ENCODE data around the gene SLC4A4.
"Not testable (repeated sequence)": the region's sequence is repeated elsewhere in the genome, so short reads cannot be mapped to it uniquely, and the experiment has no call there.

SLC4A4 gene

DNA sequence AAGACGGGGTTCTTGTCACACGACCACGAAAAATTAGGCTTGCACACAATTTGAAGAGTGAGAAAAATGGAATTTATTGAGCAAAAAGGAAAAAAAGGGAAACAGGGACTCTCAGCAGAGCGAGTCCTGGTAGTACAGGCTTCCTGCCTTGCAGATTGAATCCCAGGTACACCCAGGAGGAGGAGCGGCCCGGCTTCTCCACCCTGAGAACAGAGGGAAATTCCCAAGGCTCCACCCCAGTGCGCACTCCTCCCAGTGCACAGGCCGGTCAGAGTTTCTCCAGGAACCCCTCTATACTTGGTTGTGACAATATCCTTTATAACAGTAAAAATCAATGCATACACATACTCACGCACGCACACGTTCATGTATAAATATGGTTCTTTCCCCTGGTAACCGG is 22.0 kb downstream of the SLC4A4 start:
- no peak for DNase-seq (ENCODE audit: low spot score)

DNA sequence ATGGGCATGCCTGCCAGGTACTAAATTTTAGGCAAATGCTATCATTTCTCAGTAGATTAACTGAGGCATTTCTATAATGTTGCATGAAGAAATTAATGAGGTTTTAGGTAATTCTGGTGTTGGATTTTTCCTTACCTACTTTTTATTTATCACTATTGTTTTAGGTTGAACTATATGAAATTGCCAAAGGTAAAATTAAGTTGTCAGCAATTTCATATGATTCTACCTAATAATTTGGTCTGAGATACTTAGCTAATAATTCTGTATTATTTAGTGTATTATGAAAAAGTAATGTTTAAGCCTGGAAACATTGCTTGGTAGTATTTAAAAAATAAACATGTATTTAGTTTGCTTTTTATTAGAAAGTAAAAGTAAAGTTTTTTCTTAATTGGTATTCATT is 22.7 kb downstream of the SLC4A4 start:
- DNase-seq (ENCODE audit: low spot score): no peak

DNA sequence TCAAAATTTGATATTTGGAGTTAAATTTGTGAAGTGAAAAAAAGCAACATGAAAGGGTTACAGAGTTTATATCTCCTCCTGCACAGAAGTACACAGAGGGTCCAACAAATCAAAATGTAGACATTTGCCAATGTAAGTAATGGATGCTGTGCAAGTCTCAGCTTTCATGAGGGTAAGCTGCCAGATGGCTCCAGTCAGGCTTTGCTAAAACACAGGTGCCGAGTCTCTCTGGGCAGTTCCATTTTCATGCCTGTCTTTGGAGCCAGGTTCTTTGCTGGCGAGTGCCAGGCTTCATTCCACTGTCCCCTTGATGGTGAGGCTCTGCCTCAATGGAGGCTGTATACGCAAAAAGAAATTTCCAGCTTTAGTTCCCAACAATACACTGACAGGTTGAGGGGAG is 27.9 kb downstream of the SLC4A4 start:
- DNase-seq (ENCODE audit: low spot score): no peak

DNA sequence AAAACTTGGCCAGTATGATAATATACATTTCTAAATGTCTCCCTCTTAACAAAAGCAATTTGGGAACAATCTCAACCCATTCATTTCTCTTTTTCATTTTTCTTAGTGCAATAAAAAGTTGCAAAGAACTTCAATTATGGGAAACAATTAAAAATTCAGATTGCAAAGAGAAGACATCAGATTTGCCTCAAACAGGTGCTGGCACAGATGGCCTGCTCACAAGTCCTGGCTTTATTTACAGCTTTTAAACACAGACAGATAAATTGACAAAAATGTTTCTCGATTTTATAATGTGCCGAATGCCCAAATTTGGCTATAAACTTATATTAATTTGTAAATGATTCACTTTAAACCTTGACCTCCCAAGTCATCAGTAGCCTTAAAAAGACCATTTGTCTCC is 28.7 kb downstream of the SLC4A4 start:
- DNase-seq (ENCODE audit: low spot score): no peak

DNA sequence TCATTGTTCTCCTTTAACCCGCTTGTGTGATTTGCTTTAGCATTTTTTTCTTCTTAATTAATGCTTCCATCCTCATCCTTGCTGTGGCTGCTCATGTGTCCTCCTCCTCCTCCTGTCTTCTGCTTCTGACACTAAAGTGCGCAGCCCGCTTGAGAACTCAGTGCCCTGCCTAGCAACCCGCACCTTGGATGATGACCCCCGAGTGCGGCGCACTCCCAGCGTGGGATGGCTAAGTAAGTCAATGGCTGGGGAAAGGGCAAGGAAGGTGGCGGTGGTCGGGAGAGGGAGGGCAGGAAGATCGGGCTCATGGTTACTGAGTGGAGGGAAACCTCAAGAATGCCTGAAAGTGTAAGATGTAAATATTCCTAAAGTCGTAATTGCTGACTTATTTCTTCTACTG is 30.1 kb downstream of the SLC4A4 start:
- no peak for DNase-seq (ENCODE audit: low spot score)

DNA sequence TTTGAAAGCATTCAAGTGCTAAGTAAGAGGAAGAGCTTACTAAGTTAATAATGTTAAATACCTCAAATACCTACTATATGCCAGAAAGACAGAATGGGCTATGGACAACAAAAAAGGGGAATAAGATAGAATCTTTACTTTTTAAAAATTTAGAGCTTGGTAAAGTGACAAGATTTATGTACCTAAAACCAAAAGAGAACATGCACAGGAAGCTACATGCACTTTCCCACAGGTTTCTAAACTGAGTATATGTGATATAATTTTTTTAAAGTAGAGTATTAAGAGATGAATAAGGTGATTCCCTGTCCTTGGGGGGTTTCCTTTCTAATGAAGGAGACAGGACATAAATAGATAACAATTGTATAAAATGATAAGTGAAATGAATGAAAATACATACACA is 30.7 kb downstream of the SLC4A4 start:
- DNase-seq (ENCODE audit: low spot score): no peak

DNA sequence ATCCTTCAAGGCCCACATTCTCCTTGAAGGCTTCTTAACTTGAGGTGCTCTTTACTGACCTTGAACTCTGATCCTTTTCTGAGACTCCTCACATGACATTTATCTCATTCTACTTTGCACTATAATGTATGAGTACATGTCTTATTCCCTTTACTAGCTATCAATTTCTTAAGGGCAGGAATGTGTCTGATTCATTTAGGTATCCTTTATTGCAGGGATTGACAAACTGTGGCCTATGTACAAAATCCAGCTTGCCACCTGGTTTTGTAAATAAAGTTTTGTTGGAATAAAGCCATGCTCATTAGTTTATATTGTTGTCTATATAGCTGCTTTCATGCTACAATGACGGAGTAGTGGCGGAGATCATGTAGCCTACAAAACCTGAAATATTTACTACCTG is 36.7 kb downstream of the SLC4A4 start:
- no peak for DNase-seq (ENCODE audit: low spot score)

DNA sequence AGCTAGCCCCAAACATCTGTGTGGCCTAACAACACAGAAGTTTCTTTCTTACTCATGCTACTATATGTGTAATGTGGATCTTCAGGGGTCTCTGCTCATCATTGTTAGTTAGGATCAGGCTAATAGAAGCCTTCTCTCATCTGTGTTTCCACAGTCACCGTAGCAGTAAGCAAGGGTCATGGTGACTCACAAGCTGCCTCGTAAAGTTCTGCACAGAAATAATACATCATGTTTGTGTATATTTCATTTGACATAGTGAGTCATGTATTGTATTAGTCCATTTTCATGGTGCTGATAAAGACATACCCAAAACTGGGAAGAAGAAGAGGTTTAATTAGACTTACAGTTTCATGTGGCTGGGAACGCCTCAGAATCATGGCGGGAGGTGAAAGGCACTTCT is 38.7 kb downstream of the SLC4A4 start:
- no peak for DNase-seq (ENCODE audit: low spot score)

DNA sequence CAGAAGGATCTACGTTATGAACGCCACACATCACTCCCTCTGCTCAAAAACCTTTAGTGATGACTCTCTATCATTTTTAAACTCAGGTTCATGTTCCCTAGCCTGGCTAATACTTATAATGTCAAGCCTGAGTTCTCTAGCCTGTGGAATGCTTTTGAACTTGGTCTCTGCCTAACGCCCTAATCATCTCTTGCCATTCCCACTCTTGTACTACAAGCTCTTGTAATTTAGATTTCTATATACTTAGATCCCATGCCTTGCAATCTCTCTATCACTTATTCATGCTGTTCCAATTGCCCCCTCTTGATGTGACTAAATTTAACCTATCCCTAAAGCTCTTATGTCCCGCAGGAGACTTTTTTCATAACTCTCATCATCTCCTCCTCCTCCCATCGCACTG is 40.3 kb downstream of the SLC4A4 start:
- no peak for DNase-seq (ENCODE audit: low spot score)

DNA sequence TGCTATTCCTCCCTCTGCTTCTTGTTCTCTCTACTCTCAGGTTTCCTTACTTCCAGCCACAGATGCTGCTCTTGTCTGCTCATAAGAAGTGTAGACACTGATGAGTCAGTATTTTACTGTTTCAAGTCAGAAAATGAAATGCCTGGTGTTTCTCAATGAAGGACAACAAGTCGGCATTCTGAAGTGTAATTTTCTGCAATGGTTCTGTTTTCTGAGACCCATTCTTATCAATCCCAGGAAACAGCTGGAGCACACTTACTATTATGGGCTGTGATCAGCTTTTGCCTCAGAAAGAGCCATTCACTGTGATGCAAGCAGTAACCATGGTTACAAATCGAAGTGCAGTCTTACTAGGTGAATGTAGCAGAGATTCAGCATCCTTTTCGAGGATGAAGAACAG is 42.0 kb downstream of the SLC4A4 start:
- no peak for DNase-seq (ENCODE audit: low spot score)

DNA sequence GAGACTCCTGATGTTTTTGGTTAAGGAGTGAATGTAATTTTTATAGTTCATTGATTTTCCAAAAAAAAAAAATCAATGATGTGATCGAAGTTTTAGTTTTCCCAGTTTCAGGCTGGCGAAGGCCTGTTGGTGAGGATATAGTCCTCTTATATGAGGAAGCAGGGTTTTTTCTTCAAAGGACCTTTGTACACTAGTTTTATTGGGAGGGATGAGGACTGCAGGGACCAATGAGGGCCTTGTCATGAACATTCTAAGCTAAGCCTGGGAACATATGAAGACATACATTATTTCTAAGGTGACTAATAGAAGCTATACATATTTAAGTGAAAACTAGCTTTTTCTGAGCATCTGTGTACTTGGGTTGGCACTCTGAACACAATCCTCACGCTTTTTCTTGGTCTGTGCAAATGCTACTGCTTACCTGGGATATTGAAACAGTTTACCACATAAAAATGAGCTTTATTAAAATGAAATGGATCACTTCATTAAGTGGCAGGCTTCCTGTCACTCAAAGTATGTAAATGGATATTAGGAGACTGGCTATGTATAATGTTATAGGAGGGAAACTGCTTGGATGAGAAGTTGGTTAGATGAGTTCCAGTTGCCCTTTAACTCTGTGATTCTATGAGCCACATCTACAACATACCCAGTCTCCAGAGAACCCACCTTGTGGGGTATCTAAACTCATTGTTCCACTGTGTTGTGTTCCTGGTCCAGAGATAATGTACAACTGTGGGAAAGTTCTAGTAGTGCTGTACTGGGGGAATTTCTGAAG is 43.5 kb downstream of the SLC4A4 start:
- DNase-seq (ENCODE audit: low spot score): no peak

DNA sequence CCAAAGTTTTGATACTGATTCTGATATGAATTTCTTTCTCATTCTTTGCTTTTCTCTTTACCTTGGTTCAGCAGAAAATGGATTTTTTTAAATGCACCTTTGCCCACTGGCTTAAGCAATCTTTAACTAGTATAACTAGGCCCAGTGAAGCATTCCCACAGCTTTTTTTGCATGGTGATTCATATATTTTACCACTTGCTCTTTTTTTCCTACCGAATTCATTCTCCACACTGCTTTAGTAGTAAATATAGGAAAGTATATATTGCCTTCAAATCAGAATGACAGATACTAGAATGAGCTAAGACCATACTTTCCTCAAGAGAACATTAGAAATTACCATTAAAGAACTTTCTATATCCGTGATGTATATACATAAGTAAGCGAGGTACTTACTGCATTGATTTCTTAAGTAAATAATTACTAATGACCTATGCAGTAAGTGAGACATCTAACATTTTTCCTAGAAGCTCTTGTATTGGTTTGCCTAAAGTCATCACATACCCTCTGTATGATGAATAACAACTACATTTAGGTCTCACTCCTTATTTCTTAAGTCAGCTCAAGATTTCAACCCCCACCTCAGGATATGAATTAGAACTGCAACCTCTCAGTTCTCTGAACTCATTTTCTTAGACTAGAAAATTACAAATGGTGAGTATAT is 44.2 kb downstream of the SLC4A4 start:
- no peak for DNase-seq (ENCODE audit: low spot score)

DNA sequence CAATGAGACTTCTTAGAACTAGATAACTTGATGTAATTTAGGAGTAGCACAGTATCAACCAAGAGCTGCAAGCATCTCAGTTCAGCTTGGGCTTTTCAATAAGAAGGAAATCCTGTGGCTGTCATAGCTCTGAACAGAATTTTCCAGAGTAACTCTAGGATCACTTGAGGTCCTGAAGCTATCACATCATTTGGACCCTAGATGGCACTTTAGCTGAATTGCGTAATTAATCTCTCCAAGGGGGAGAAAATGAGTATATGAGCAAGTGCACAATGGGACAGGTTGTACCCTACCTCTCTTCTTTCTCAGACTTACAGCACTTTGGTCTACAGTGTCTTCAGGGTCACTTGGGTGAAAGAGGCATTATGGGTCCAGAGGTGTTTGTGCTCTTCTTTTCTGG is 45.2 kb downstream of the SLC4A4 start:
- DNase-seq (ENCODE audit: low spot score): no peak

DNA sequence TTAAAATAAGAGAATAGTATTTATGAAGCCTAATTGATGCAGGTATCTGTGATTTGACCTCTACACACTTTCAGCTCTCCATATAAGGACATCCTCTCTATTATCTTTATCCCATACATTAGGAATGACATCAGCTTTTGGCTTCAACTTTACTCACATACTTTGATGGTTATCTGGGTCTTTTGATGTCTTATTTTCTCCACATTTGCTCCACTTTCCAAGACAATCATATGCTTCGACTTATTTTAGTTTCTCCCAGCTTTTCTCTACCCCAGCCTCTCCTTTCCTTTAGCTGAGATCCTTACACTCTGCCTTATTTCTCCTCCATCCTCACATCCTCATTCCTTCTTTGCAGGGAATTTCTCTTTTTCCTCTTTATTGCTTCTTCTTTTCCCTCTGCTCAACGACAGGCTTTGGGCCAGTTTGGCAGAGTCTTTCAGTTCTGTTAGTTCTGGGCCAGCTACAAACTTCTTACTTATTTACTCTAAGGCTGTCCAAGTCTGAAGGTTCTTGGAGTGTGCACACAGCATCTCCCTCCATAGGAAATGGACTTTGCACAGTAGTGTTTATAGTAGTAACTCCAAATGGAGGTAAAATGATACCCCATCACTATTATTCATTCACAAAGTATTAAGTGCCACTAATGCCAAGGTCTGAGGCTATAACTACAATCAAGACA is 50.5 kb downstream of the SLC4A4 start:
- peak; percentile 30 for DNase-seq (ENCODE audit: low spot score)

DNA sequence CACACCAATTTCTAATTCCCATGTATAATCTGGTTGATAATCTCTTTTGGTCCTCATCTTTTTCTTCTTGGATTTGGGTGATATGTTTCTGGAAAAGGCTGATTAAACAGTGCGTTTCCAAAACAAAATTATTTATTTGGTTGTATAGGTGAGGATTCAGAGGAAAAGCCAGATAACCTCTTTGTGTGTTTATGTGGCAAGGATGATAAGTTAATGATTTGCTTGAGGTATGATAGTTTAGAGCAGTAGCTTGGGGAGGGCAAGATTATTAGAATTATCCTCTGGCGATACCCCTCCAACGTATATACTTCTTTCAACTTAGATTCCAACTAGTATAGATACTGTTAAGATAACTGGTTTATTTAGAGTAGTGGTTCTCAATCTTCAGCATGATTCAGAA is 53.3 kb downstream of the SLC4A4 start:
- DNase-seq (ENCODE audit: low spot score): no peak

DNA sequence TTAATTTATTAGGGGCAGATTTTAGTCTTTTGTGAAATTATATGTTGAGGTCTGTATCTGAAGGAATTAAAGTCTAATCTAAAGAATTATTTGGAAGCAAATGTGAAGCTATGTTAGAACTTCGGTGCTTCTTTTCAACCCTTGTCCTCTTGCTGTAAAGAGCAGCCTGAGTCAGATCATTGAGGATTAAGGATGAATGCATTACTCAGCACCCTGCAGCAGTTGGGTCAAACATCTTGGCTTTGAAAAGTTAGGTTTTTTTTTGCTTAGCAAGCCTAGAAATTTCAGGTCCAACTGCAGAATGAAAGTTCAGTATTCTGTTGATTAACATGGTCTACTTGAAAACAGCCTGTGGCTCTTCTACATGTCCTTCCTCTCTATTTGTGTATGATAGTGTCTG is 57.6 kb downstream of the SLC4A4 start:
- no peak for DNase-seq (ENCODE audit: low spot score)

DNA sequence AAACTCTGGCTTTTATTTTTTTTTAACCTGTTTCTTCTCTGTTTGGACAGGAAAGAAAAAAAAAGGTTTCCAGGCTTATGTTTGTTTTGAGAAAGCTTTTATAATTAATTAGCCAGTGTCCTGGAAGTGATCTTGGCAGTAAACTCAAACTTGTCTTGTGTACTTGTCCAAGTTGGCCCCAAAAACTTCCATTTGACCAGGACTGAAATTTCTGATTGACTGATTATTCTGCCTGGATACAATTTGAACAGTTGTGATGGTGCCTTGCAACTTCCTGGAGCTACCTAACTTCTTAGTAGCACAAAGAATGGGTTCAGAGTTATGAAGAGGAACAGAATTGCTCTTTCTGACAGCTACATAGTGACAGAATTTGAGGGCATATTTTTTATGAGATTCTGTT is 62.0 kb downstream of the SLC4A4 start:
- DNase-seq (ENCODE audit: low spot score): peak; percentile 38

DNA sequence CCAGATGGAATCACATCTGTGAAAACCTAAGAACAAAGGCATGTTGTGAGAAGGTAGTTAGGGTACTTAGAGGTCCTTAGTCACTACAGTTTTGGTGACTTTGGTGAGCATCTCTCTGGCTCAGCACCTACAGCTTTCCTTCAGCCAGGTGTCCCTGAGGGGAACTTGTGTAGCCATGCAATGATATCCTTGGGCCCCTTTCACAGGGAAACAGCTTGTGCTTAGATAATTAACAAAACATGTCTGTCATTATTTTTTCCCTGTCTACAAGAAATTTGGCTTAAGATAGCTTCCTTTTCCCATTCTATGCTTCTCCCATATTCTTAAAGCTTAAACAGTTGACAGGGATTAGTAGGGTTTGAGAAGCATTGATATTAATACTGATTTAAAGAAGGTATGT is 63.8 kb downstream of the SLC4A4 start:
- no peak for DNase-seq (ENCODE audit: low spot score)

DNA sequence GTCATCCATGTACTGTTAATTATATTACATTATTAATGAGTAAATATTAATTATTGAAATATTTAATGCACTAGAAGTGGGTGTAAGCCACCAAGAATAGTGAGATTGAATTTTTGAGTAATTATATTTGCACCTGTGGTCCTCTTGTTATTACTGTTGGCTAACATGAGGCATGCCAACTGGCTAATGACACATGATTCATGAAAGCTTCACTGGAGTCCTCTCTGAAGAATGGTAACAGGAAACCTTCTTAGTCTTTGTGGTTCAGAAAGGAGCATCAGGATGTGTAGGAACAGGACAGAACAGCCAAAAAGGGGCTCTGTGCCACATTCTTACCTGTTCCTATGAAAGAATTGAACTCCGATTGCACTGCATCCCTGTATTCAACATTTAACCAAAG is 65.2 kb downstream of the SLC4A4 start:
- no peak for DNase-seq (ENCODE audit: low spot score)

DNA sequence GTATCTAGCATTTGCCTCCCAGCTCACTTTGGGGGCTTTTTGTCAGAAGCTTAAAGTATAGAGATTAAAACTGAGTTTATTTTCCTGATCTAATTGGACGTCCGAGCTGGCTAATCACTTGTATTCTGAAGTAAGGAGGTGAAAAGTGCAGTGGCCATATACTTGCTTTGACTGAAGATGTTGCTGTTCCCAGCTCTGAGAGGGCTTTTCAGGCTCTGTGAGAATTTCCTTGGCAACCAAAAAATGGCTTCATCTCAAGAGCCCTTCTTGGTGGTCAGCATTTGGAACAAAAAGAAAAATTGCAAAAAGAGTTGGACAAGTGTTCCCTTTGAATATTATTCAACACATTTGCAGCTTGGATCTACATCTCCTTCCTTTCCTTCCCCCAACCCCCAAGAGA is 67.0 kb downstream of the SLC4A4 start:
- no peak for DNase-seq (ENCODE audit: low spot score)

DNA sequence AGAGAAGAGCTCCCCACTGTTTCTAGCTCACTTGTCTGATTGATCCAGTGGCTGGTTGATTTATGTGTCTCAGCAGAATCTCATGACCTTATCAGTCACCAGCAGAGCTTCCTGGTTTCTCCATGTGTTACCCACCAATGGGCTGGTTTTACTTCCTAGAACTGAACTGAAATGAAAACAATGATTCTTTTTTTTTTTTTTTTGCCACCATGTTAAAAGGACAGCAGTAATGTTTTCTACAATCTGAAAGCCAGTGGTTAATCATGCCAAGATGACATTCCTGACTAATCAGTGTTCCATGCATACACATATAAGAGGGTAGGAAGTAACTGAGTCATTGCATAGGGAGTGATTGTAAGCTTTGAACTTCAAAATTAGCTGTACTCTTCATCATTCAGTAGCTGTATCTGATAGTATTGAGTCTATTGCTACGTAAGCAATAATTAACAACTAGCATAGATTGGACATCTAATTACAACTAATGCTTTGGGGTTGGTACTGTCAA is 67.7 kb downstream of the SLC4A4 start:
- DNase-seq (ENCODE audit: low spot score): no peak

DNA sequence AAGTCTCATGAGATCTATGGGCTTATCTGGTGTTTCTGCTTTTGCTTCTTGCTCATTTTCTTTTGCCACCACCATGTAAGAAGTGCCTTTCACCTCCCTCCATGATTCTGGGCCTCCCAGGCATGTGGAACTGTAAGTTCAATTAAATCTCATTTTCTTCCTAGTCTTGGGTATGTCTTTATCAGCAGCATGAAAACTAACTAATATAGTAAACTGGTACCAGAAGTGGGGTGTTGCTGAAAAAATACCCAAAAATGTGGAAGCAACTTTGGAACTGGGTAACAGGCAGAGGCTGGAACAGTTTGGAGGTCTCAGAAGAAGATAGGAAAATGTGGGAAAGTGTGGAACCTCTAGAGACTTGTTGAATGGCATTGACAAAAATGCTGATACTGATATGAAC is 70.1 kb downstream of the SLC4A4 start:
- DNase-seq (ENCODE audit: low spot score): not testable (repeated sequence)

DNA sequence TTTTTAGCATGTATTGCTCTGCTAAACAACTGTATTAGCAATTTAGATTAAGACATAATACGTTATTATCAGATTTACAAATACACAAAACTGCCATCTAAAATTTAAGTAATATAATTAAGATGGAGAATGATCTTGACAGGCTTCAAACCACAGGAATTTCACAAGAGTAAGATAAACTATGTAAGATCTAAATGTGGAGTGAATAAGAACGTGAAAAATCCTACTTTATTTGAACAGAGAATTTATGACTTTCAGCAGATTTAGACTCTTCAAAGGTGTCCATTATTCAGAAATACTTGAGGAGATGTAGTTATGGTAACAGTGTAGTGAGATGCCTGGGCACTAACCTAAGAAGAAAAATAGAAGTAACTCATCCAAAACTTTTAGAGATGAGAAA is 73.2 kb downstream of the SLC4A4 start:
- no peak for DNase-seq (ENCODE audit: low spot score)

All from putamen (tissue), 1 donor.